DND-41 (cell line): ENCODE data around the gene BEST2.

ENCODE experiments used
- ATAC-seq: fragments of 200-7000 bp; cut with Tn5 transposase; 3 replicates; pipeline ENCODE4 v1.9.1; 2021; ENCODE audit warnings: low read depth; ENCODE audit not compliant: insufficient read depth
- DNase-seq: peaks from one replicate; pipeline ENCODE4 v3.0.0-alpha.2; 2020
- H2AFZ ChIP-seq: 2 replicates; pipeline ENCODE4 v1.6.0; 2012; ENCODE audit warnings: low read depth, low read length
- H3K27ac ChIP-seq: 2 replicates; pipeline ENCODE4 v1.5.1; 2012; ENCODE audit warnings: low read length, inconsistent platforms
- H3K27me3 ChIP-seq: fragments of 200-600 bp; sonication (generic); 2 replicates; pipeline ENCODE4 v1.6.0; 2012; ENCODE audit warnings: low read length, mild to moderate bottlenecking, inconsistent platforms; ENCODE audit not compliant: insufficient read depth, poor library complexity
- H3K36me3 ChIP-seq: 2 replicates; pipeline ENCODE4 v1.5.1; 2012; ENCODE audit warnings: low read length, inconsistent platforms; ENCODE audit not compliant: insufficient read depth
- H3K4me1 ChIP-seq: 2 replicates; pipeline ENCODE4 v1.5.1; 2012; ENCODE audit warnings: mild to moderate bottlenecking, low read length; ENCODE audit not compliant: insufficient read depth
- H3K4me2 ChIP-seq: 2 replicates; pipeline ENCODE4 v1.6.0; 2012; ENCODE audit warnings: mild to moderate bottlenecking, moderate library complexity, low read length, inconsistent platforms; ENCODE audit not compliant: insufficient read depth
- H3K4me3 ChIP-seq, 2 experiments: fragments of 200-600 bp in 1 of 2; shearing (Covaris generic) in 1 of 2; 2 replicates each; pipeline ENCODE4 v1.5.1; 2012 to 2016; ENCODE audit warnings: inconsistent platforms in 2 of 2, low read length in 2 of 2, mild to moderate bottlenecking in 2 of 2, low read depth in 1 of 2, moderate library complexity in 1 of 2
- H3K79me2 ChIP-seq: 2 replicates; pipeline ENCODE4 v1.6.0; 2012; ENCODE audit warnings: low read length, inconsistent platforms; ENCODE audit not compliant: insufficient read depth
- H3K9ac ChIP-seq: 2 replicates; pipeline ENCODE4 v1.6.0; 2012; ENCODE audit warnings: low read depth, mild to moderate bottlenecking, inconsistent platforms, low read length, moderate library complexity
- H3K9me3 ChIP-seq: 2 replicates; pipeline ENCODE4 v1.5.1; 2012; ENCODE audit warnings: low read length, moderate library complexity, mild to moderate bottlenecking, inconsistent platforms; ENCODE audit not compliant: insufficient read depth, severe bottlenecking
- H4K20me1 ChIP-seq: 2 replicates; pipeline ENCODE4 v1.6.0; 2012; ENCODE audit warnings: low read length; ENCODE audit not compliant: insufficient read depth
- EZH2 ChIP-seq: IDR thresholded peaks from 3 replicates; pipeline ENCODE4 v1.6.1; 2012; ENCODE audit warnings: borderline replicate concordance, low read depth, mild to moderate bottlenecking, moderate library complexity, low read length, inconsistent platforms; ENCODE audit not compliant: severe bottlenecking
- TF ChIP-seq, protein P1 (sequence below): IDR thresholded peaks from 2 replicates; pipeline ENCODE4 v1.5.1; 2012; ENCODE audit warnings: borderline replicate concordance, low read length, moderate library complexity, mild to moderate bottlenecking; ENCODE audit not compliant: poor library complexity, severe bottlenecking; ENCODE audit errors: extremely low read depth

The BEST2 gene

GRCh38 chr19:12751635-12752034 lies at the start of gene BEST2:
BEST2 (plus strand) TSS chr19:12751791; CDS start chr19:12752593, 802 bp downstream.
- Histone ChIP-seq H4K20me1 (no peaks in the 10 kb centered on the region), H3K27me3 (no peaks in the 10 kb centered on the region), H3K27ac (no peak within 1 kb of the TSS), H3K36me3 (peaks cover 16% of the 10 kb centered on the region), H3K4me1 (no peaks in the 10 kb centered on the region), H3K9me3 (peaks cover 13% of the 10 kb centered on the region), H3K4me2 (no peak within 1 kb of the TSS), H3K9ac (no peak within 1 kb of the TSS), H3K79me2 (no peaks in the 10 kb centered on the region), H3K4me3 (no peak within 1 kb of the TSS), H2AFZ (no peak within 1 kb of the TSS)
- TF ChIP-seq EZH2 = no peak
- TF ChIP-seq, protein P1, sequence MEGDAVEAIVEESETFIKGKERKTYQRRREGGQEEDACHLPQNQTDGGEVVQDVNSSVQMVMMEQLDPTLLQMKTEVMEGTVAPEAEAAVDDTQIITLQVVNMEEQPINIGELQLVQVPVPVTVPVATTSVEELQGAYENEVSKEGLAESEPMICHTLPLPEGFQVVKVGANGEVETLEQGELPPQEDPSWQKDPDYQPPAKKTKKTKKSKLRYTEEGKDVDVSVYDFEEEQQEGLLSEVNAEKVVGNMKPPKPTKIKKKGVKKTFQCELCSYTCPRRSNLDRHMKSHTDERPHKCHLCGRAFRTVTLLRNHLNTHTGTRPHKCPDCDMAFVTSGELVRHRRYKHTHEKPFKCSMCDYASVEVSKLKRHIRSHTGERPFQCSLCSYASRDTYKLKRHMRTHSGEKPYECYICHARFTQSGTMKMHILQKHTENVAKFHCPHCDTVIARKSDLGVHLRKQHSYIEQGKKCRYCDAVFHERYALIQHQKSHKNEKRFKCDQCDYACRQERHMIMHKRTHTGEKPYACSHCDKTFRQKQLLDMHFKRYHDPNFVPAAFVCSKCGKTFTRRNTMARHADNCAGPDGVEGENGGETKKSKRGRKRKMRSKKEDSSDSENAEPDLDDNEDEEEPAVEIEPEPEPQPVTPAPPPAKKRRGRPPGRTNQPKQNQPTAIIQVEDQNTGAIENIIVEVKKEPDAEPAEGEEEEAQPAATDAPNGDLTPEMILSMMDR = no peak
- ATAC-seq (no peak), DNase-seq (no peak)

DNA sequence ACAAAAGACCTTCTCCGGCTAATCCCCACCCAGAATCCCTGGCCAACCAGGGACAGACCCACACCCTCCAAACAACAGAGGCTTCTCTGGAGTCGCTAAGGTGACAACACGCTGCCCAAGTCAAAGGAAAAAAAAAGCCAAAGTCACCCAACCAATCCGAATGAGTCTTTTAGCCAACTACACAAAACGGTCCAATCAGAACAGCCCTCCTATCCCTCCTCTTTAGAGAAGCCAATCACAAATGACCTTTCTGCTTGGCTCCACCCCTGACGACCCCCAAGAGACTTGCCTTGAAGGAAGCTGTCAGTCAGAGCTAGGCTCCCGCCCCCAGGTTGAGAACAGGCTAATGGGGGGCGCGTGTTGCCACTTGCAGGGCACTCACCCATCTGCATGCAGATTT lies 48.5 kb upstream of the BEST2 start:
- TF ChIP-seq, protein P1 = no peak
- no peak for TF ChIP-seq EZH2
- peak; percentile 87 for ATAC-seq
- Histone ChIP-seq H3K79me2 (no peaks in the 10 kb centered on the region), H3K4me1 (peaks cover 11% of the 10 kb centered on the region), H2AFZ (no peak overlapping the region), H3K4me3 (no peak overlapping the region), H3K27ac (no peak overlapping the region), H3K4me2 (no peak overlapping the region), H3K36me3 (peaks cover 87% of the 10 kb centered on the region), H4K20me1 (peaks cover 20% of the 10 kb centered on the region), H3K9me3 (no peaks in the 10 kb centered on the region), H3K9ac (no peak overlapping the region), H3K27me3 (no peaks in the 10 kb centered on the region)
- DNase-seq = peak; percentile 82

DNA sequence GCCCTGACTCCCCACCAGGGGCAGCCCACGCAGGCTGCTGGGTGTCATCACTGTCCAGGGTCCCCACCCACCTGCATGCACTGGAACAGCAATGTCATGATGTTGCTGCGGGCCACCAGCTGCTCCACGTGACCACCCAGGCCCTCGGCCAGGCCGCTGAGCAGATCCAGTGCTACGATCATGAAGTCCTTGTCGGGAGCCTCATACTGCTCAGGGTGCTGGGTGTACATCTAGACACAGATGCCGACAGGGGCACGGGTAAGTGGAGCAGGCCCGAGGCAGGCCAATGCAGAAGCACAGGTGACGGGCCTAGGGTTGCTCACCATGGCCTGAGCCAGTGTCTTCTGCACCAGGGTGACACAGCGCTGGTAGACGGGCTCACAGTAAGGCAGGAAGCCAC lies 46.4 kb upstream of the BEST2 start:
- no peak overlapping the region for H3K4me2 ChIP-seq
- H2AFZ ChIP-seq = no peak overlapping the region
- DNase-seq (no peak), ATAC-seq (no peak)
- no peaks in the 10 kb centered on the region for H3K27me3 ChIP-seq
- no peak overlapping the region for H3K9ac ChIP-seq
- peaks cover 95% of the 10 kb centered on the region for H3K36me3 ChIP-seq
- H3K27ac ChIP-seq = no peak overlapping the region
- no peaks in the 10 kb centered on the region for H3K79me2 ChIP-seq
- H4K20me1 ChIP-seq = peaks cover 23% of the 10 kb centered on the region
- no peak for TF ChIP-seq EZH2
- TF ChIP-seq, protein P1 = no peak
- no peaks in the 10 kb centered on the region for H3K4me1 ChIP-seq
- no peaks in the 10 kb centered on the region for H3K9me3 ChIP-seq
- no peak overlapping the region for H3K4me3 ChIP-seq

DNA sequence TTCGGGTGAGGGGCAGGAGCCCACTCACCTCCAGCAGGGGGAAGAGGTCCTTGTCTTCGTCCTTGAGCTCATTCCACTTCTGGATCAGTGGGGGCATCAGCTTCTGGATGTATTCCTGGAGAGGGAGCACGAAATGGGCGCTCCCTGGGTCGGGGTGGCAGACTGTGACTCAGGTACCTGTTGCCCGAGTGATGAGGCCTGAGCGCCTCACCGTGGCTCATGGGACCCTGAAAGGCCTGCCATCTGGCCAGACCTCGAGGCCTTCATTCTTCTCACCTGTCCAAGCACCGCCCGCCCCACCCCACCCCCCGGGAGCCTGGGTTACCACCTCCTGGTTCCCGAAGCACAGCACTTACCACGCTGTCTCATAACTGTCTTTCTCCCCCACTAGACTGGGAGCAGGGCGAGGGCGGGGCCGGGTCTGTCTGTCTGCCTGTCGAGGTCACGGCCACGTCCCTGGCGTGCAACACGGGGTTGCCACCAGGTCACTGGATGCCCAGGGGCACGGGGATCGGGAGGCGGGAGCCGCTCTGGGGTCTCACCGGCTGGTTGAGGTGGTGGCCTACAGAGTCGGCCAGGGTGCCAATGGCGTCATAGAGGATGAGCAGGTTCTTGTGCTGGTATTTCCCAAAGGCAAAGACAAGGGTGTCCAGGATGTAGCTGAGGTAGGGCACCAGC lies 45.8 kb upstream of the BEST2 start:
- Histone ChIP-seq H3K4me1 (no peaks in the 10 kb centered on the region), H3K4me3 (no peak overlapping the region), H3K9ac (no peak overlapping the region), H3K36me3 (peaks cover 94% of the 10 kb centered on the region), H3K27me3 (no peaks in the 10 kb centered on the region), H2AFZ (no peak overlapping the region), H3K27ac (no peak overlapping the region), H3K9me3 (no peaks in the 10 kb centered on the region), H4K20me1 (peaks cover 26% of the 10 kb centered on the region), H3K79me2 (no peaks in the 10 kb centered on the region), H3K4me2 (no peak overlapping the region)
- ATAC-seq = no peak
- DNase-seq = no peak
- TF ChIP-seq EZH2 = no peak
- TF ChIP-seq, protein P1 = no peak
